Liver (tissue), 9 donors: Measurements from ENCODE around the gene NEK11. TPM values are rescaled to one million over a fixed set of nuclear protein-coding genes. Genes with fewer than 3 reads are reported as not detected.
"Not testable (repeated sequence)": the region's sequence is repeated elsewhere in the genome, so short reads cannot be mapped to it uniquely, and the experiment has no call there.

Source experiments
- DNase-seq: peaks from one replicate; pipeline ENCODE4 v3.0.0-alpha.2; 2017; ENCODE audit warnings: low spot score
- H3K27ac ChIP-seq, 2 donors: one replicate each; pipeline ENCODE4 v1.7.0; 2013; ENCODE audit warnings: inconsistent platforms in 2 of 2, low read length in 2 of 2, control low read depth in 1 of 2, low read depth in 1 of 2, mild to moderate bottlenecking in 1 of 2
- H3K27me3 ChIP-seq, 4 donors: one replicate each; pipeline versions ENCODE4 v1.6.1 to v1.7.0; 2013; ENCODE audit warnings: low read length in 3 of 4, inconsistent platforms in 1 of 4, mild to moderate bottlenecking in 1 of 4, moderate library complexity in 1 of 4; ENCODE audit not compliant: control insufficient read depth in 4 of 4, insufficient read depth in 4 of 4
- H3K36me3 ChIP-seq, 4 donors: one replicate each; pipeline versions ENCODE4 v1.6.1 to v1.7.0; 2013; ENCODE audit warnings: low read length in 3 of 4, mild to moderate bottlenecking in 3 of 4, low read depth in 1 of 4, moderate library complexity in 1 of 4; ENCODE audit not compliant: control insufficient read depth in 4 of 4, insufficient read depth in 3 of 4
- H3K4me1 ChIP-seq, 4 donors: one replicate each; pipeline versions ENCODE4 v1.6.1 to v1.7.0; 2013; ENCODE audit warnings: low read length in 3 of 4, mild to moderate bottlenecking in 3 of 4, moderate library complexity in 1 of 4; ENCODE audit not compliant: control insufficient read depth in 4 of 4, insufficient read depth in 4 of 4
- H3K4me3 ChIP-seq, 3 donors: one replicate each; pipeline versions ENCODE4 v1.6.1 to v1.7.0; 2013; ENCODE audit warnings: low read length in 3 of 3, control low read depth in 1 of 3, low read depth in 1 of 3, mild to moderate bottlenecking in 1 of 3
- H3K9ac ChIP-seq, 2 donors: one replicate each; pipeline ENCODE4 v1.7.0; 2013; ENCODE audit warnings: low read length in 2 of 2, mild to moderate bottlenecking in 2 of 2, moderate library complexity in 2 of 2, control low read depth in 1 of 2, low read depth in 1 of 2
- H3K9me3 ChIP-seq, 4 donors: one replicate each; pipeline versions ENCODE4 v1.6.1 to v1.7.0; 2013; ENCODE audit warnings: low read length in 3 of 4; ENCODE audit not compliant: control insufficient read depth in 4 of 4
- ATF3 ChIP-seq: IDR thresholded peaks from 2 replicates; pipeline ENCODE4 v1.6.1; 2016; ENCODE audit warnings: antibody characterized with exemption
- CTCF ChIP-seq: fragments of 150-350 bp; IDR thresholded peaks from 2 replicates; pipeline ENCODE4 v1.5.1; 2017; ENCODE audit warnings: improper control_type of control experiment, low read depth, low read length; ENCODE audit not compliant: missing input control
- FOXA1 ChIP-seq: IDR thresholded peaks from 2 replicates; pipeline ENCODE4 v1.6.1; 2016; ENCODE audit warnings: antibody characterized with exemption
- HNF4G ChIP-seq: IDR thresholded peaks from 2 replicates; pipeline ENCODE4 v1.6.1; 2016; ENCODE audit warnings: antibody characterized with exemption
- NR2F2 ChIP-seq: IDR thresholded peaks from 2 replicates; pipeline ENCODE4 v1.6.1; 2016; ENCODE audit warnings: antibody characterized with exemption
- RAD21 ChIP-seq, 2 donors: IDR thresholded peaks; 2 replicates each; pipeline ENCODE4 v1.6.1; 2016; ENCODE audit warnings: antibody characterized with exemption in 2 of 2, mild to moderate bottlenecking in 2 of 2
- SP1 ChIP-seq: IDR thresholded peaks from 2 replicates; pipeline ENCODE4 v1.6.1; 2018; ENCODE audit warnings: antibody characterized with exemption, mild to moderate bottlenecking
- TAF1 ChIP-seq: conservative IDR thresholded peaks from 2 replicates; pipeline ENCODE4 v1.6.1; 2016; ENCODE audit warnings: antibody characterized with exemption, mild to moderate bottlenecking
- WGBS: extraction: QIAGEN DNeasy Blood & Tissue Kit; methylation state at CpG from one replicate; pipeline ENCODE4 v1.1.7; 2013; 5-methylcytosine and 5-hydroxymethylcytosine counted together
- polyA plus RNA-seq, 2 donors: library from polyadenylated mRNA; stranded (reverse) in 1 of 2; unstranded in 1 of 2; fragments of 200-250 nt in 1 of 2; fragments of >200 nt in 1 of 2; fragmentation: Nextera tagmentation in 1 of 2; extraction: Ambion mirVana in 1 of 2; gene quantifications; one replicate each; pipeline versions ENCODE4 v1.2.1 to v1.2.3, GENCODE V29; 2013 to 2015
- total RNA-seq, 2 donors: library from RNA; depleted of rRNA; stranded (reverse); fragments of >200 nt; gene quantifications; one replicate each; pipeline ENCODE4 v1.2.3, GENCODE V29; 2014
- donor health status: healthy.
- donor health status: healthy.
- donor health status: healthy.
- donor health status: healthy.
- donor health status: healthy.

NEK11 gene
- total and polyA plus RNA-seq, 4 donors, result 0.35 to 0.92 (median 0.69) TPM

- Histone ChIP-seq H3K4me1 (no peaks in the 10 kb centered on the region), H3K9ac (no peak overlapping the region), H3K27ac (no peak overlapping the region), H3K9me3 (no peaks in the 10 kb centered on the region), H3K4me3 (no peak overlapping the region), H3K27me3 (no peaks in the 10 kb centered on the region), H3K36me3 (peaks cover 0 to 3% (median 0%) of the 10 kb centered on the region in 4 donors)
- no peak for DNase-seq
- TF ChIP-seq RAD21 (IDR thresholded peaks at IDR 0.05), result no peak
- WGBS, result 91% methylated on average over 1 of the region's 1 CpG
These were observed 299.6 kb downstream of the NEK11 start for GRCh38 chr3:131326307-131326706.

- DNase-seq, result no peak
- H3K9me3 ChIP-seq, result no peaks in the 10 kb centered on the region
- no peak overlapping the region for H3K27ac ChIP-seq
- WGBS, result 63% methylated on average over 3 of the region's 3 CpGs
- no peak overlapping the region for H3K4me3 ChIP-seq
- H3K4me1 ChIP-seq, result no peaks in the 10 kb centered on the region
- peaks cover 0 to 3% (median 0%) of the 10 kb centered on the region in 4 donors for H3K36me3 ChIP-seq
- H3K27me3 ChIP-seq, result no peaks in the 10 kb centered on the region
- no peak overlapping the region for H3K9ac ChIP-seq
- no peak for TF ChIP-seq FOXA1
- no peak for TF ChIP-seq NR2F2
- TF ChIP-seq RAD21 (IDR thresholded peaks at IDR 0.05), result no peak
- no peak for TF ChIP-seq CTCF
- no peak for TF ChIP-seq ATF3
- no peak for TF ChIP-seq TAF1
These were observed 302.0 kb downstream of the NEK11 start for GRCh38 chr3:131328721-131329120.

- Histone ChIP-seq H3K36me3 (peaks cover 0 to 3% (median 0%) of the 10 kb centered on the region in 4 donors), H3K27ac (no peak overlapping the region), H3K4me1 (no peaks in the 10 kb centered on the region), H3K4me3 (no peak overlapping the region), H3K9me3 (no peaks in the 10 kb centered on the region), H3K9ac (no peak overlapping the region), H3K27me3 (no peaks in the 10 kb centered on the region)
- WGBS, result 92% methylated on average over 5 of the region's 5 CpGs
- DNase-seq, result no peak
- TF ChIP-seq SP1, result no peak
- no peak for TF ChIP-seq FOXA1
- no peak for TF ChIP-seq HNF4G
- no peak for TF ChIP-seq CTCF
- no peak for TF ChIP-seq TAF1
These were observed 303.1 kb downstream of the NEK11 start for GRCh38 chr3:131329774-131330173.

GRCh38 chr3:131331456-131332085, 304.9 kb downstream of the NEK11 start:
- not testable (repeated sequence) for H3K27ac ChIP-seq, H3K4me3 ChIP-seq, H3K9ac ChIP-seq, H3K4me1 ChIP-seq, H3K36me3 ChIP-seq, DNase-seq, H3K9me3 ChIP-seq, H3K27me3 ChIP-seq
- WGBS, result 92% methylated on average over 27 of the region's 27 CpGs
